ENCODE results near the gene ACAA1.

- no peak for TF ChIP-seq CTCF (IDR thresholded peaks at IDR 0.05 in 8 of 11, conservative IDR thresholded peaks at IDR 0.05 in 3 of 11)
- no peak for TF ChIP-seq POLR2A (IDR thresholded peaks at IDR 0.05)
These were observed 16.9 kb downstream of the ACAA1 start for GRCh38 chr3:38119821-38120692.
